Endothelial cell of umbilical vein (primary cell): ENCODE measurements around the gene COL1A2. TPM values are rescaled to one million over a fixed set of nuclear protein-coding genes. Genes with fewer than 3 reads are reported as not detected.

Experiments
- BruUV-seq: library from RNA; stranded (reverse); fragments of 400-500 nt; replicated peaks from 2 replicates; lab custom pipeline; 2021; lab: Mats Ljungman, UMichigan
- CTCF ChIA-PET: fragments of 300-600, 350-600 bp; sonication (Branson Sonifier 250); formaldehyde crosslinking; loops from one replicate; lab custom pipeline; 2021; ENCODE audit warnings: antibody characterized with exemption, inconsistent platforms; lab: Charles Lee
- POLR2A ChIA-PET: fragments of 300-600, 350-600 bp; sonication (Branson Sonifier 250); formaldehyde crosslinking; loops from one replicate; lab custom pipeline; 2021; ENCODE audit warnings: antibody characterized with exemption, inconsistent platforms; lab: Charles Lee
- DNase-seq: peaks from one replicate; pipeline ENCODE4 v3.0.0-alpha.2; 2011; ENCODE audit warnings: low read depth, low spot score
- FAIRE-seq: peaks from 2 replicates; lab custom pipeline; 2011; peaks lifted over from hg19 to GRCh38; lab: Jason Lieb, UNC
- H2AFZ ChIP-seq: 2 replicates; pipeline ENCODE4 v1.6.0; 2012; ENCODE audit warnings: low read depth, low read length, control low read depth, inconsistent platforms
- H3K27ac ChIP-seq: 2 replicates; pipeline ENCODE4 v1.5.1; 2011; ENCODE audit warnings: low read depth, mild to moderate bottlenecking, control low read depth, low read length, moderate library complexity; ENCODE audit not compliant: insufficient read depth
- H3K27me3 ChIP-seq, 2 experiments: 2 replicates each; pipeline versions ENCODE4 v1.6.0 to v1.6.1; 2011; ENCODE audit warnings: low read length in 2 of 2, mixed read lengths in 1 of 2; ENCODE audit not compliant: control insufficient read depth in 2 of 2, insufficient read depth in 2 of 2
- H3K36me3 ChIP-seq, 2 experiments: 2 replicates in 1 of 2; 3 replicates in 1 of 2; pipeline ENCODE4 v1.5.1; 2011; ENCODE audit warnings: low read length in 2 of 2, mild to moderate bottlenecking in 1 of 2, moderate library complexity in 1 of 2; ENCODE audit not compliant: control insufficient read depth in 2 of 2, insufficient read depth in 2 of 2; ENCODE audit errors: extremely low read depth in 1 of 2
- H3K4me1 ChIP-seq: 3 replicates; pipeline ENCODE4 v1.5.1; 2011; ENCODE audit warnings: mild to moderate bottlenecking, low read length; ENCODE audit not compliant: control insufficient read depth, insufficient read depth; ENCODE audit errors: extremely low read depth
- H3K4me2 ChIP-seq: 2 replicates; pipeline ENCODE4 v1.6.1; 2011; ENCODE audit warnings: low read length, control low read depth, mixed read lengths; ENCODE audit not compliant: insufficient read depth
- H3K4me3 ChIP-seq, 3 experiments: fragments of 200-600 bp in 1 of 3; sonication (generic), shearing (Covaris generic) in 1 of 3; replicated peaks in 1 of 3; 2 replicates each; pipeline ENCODE4 v1.5.1; 2011 to 2016; ENCODE audit warnings: control low read depth in 3 of 3, low read length in 3 of 3, mild to moderate bottlenecking in 2 of 3, inconsistent platforms in 1 of 3, low read depth in 1 of 3, moderate library complexity in 1 of 3; ENCODE audit not compliant: insufficient read depth in 1 of 3
- H3K79me2 ChIP-seq: 2 replicates; pipeline ENCODE4 v1.6.0; 2012; ENCODE audit warnings: low read length, inconsistent platforms; ENCODE audit not compliant: control insufficient read depth, insufficient read depth
- H3K9ac ChIP-seq: replicated peaks from 2 replicates; pipeline ENCODE3; 2011; ENCODE audit warnings: low read length, control low read depth; ENCODE audit not compliant: insufficient read depth; ENCODE audit errors: extremely low read depth
- H3K9me1 ChIP-seq: replicated peaks from 3 replicates; pipeline ENCODE4 v1.6.0; 2011; ENCODE audit warnings: mild to moderate bottlenecking, low read length; ENCODE audit not compliant: control insufficient read depth, insufficient read depth; ENCODE audit errors: extremely low read depth
- H3K9me3 ChIP-seq: replicated peaks from 2 replicates; pipeline ENCODE4 v1.5.1; 2012; ENCODE audit warnings: low read length, inconsistent platforms; ENCODE audit not compliant: control insufficient read depth, insufficient read depth
- H4K20me1 ChIP-seq: replicated peaks from 2 replicates; pipeline ENCODE3; 2011; ENCODE audit warnings: mild to moderate bottlenecking, low read length; ENCODE audit not compliant: control insufficient read depth, insufficient read depth; ENCODE audit errors: extremely low read depth
- CTCF ChIP-seq, 2 donors: IDR thresholded peaks; 1 replicate in 1 of 2; 2 replicates in 1 of 2; pipeline ENCODE4 v1.5.1; 2011; ENCODE audit warnings: low read length in 2 of 2, mild to moderate bottlenecking in 2 of 2, moderate library complexity in 2 of 2, control low read depth in 1 of 2, inconsistent platforms in 1 of 2, low read depth in 1 of 2; ENCODE audit not compliant: insufficient read depth in 1 of 2; ENCODE audit errors: extremely low read depth in 1 of 2
- EZH2 ChIP-seq: IDR thresholded peaks from 2 replicates; pipeline ENCODE4 v1.6.1; 2012; ENCODE audit warnings: borderline replicate concordance, low read depth, mild to moderate bottlenecking, moderate library complexity, low read length, inconsistent platforms; ENCODE audit not compliant: severe bottlenecking
- FOS ChIP-seq: IDR thresholded peaks from 2 replicates; pipeline ENCODE4 v1.6.1; 2011; ENCODE audit warnings: mild to moderate bottlenecking, low read length, moderate library complexity, borderline replicate concordance; ENCODE audit not compliant: insufficient read depth
- GATA2 ChIP-seq: IDR thresholded peaks from 2 replicates; pipeline ENCODE4 v1.7.0; 2011; ENCODE audit warnings: low read depth, mild to moderate bottlenecking, moderate library complexity, mixed read lengths, low read length; ENCODE audit not compliant: insufficient read length, insufficient read depth
- JUN ChIP-seq: IDR thresholded peaks from 2 replicates; pipeline ENCODE4 v1.6.1; 2011; ENCODE audit warnings: borderline replicate concordance, low read depth; ENCODE audit not compliant: insufficient read length, insufficient read depth
- MAX ChIP-seq: IDR thresholded peaks from 2 replicates; pipeline ENCODE4 v1.6.1; 2011; ENCODE audit not compliant: insufficient read depth, insufficient read length
- MYC ChIP-seq: IDR thresholded peaks from one replicate; pipeline ENCODE4 v1.6.1; 2011; ENCODE audit warnings: mild to moderate bottlenecking, low read depth, low read length
- POLR2A ChIP-seq: IDR thresholded peaks from 2 replicates; pipeline ENCODE4 v1.6.1; 2012; ENCODE audit warnings: low read depth, mild to moderate bottlenecking, control low read depth, low read length
- POLR2AphosphoS5 ChIP-seq: IDR thresholded peaks from 2 replicates; pipeline ENCODE4 v1.6.1; 2012; ENCODE audit warnings: low read depth, mild to moderate bottlenecking, control low read depth, low read length, moderate library complexity; ENCODE audit not compliant: insufficient read depth
- dilution Hi-C: fragments of 300-500 bp; cut with MboI; formaldehyde crosslinking; loops from one replicate; pipeline ENCODE4 v1.15.0; 2019; ENCODE audit warnings: low sequenced_read_pairs; ENCODE audit not compliant: extremely low pct_ligation_motif_present
- intact Hi-C: fragments of 100-400 bp; cut with micrococcal nuclease; formaldehyde crosslinking; loops from one replicate; pipeline ENCODE4 v1.10.0; 2022
- polyA plus RNA-seq, 4 experiments: library from polyadenylated mRNA; depleted of rRNA in 3 of 4; stranded (reverse) in 3 of 4; unstranded in 1 of 4; fragments of >200 nt; gene quantifications; 2 replicates each; pipeline versions ENCODE4 v1.2.1 to v1.2.3, GENCODE V29; 2011 to 2012; ENCODE audit warnings: missing spikeins in 1 of 4
- total RNA-seq: library from RNA; stranded (reverse); gene quantifications from 2 replicates; pipeline ENCODE4 v1.2.3, GENCODE V29; 2021

Gene COL1A2
- total and polyA plus RNA-seq, 2 donors (not counting 3 experiments of a cell fraction or from before 2014, with no cell fraction given), result 28.9 to 40.8 TPM

GRCh38 chr7:94386416-94386815 lies 8.3 kb upstream of the COL1A2 start:
- Histone ChIP-seq H3K9ac (no peak overlapping the region), H3K4me1 (no peaks in the 10 kb centered on the region), H4K20me1 (no peaks in the 10 kb centered on the region), H3K27me3 (no peaks in the 10 kb centered on the region), H3K27ac (no peak overlapping the region), H3K4me3 (no peak overlapping the region), H2AFZ (no peak overlapping the region), H3K9me3 (no peaks in the 10 kb centered on the region), H3K79me2 (no peaks in the 10 kb centered on the region), H3K36me3 (no peaks in the 10 kb centered on the region), H3K4me2 (no peak overlapping the region), H3K9me1 (no peaks in the 10 kb centered on the region)
- dilution Hi-C loops, result no loop called here
- FAIRE-seq, result no peak
- POLR2A ChIA-PET, result no interaction called here
- no TSS peak for BruUV-seq
- intact Hi-C loops, result no loop called here
- no peak for TF ChIP-seq MYC
- no peak for TF ChIP-seq JUN
- CTCF ChIA-PET, result interaction anchor here (0.9 to 4.5 kb wide), 5 partner anchors 9 to 97 kb away, joined by 3 to 35 read pairs (median 15); partner anchors contain the start of gene COL1A2
- no peak for DNase-seq

GRCh38 chr7:94388540-94388939 lies 6.2 kb upstream of the COL1A2 start:
- POLR2A ChIA-PET, result no interaction called here
- no peak overlapping the region for H3K4me2 ChIP-seq
- CTCF ChIA-PET, result interaction anchor here (1.0 to 4.5 kb wide), 6 partner anchors 10 to 164 kb away, joined by 3 to 35 read pairs (median 4); no protein-coding TSS in a partner anchor
- H3K27ac ChIP-seq, result no peak overlapping the region
- no peaks in the 10 kb centered on the region for H4K20me1 ChIP-seq
- FAIRE-seq (no peak), DNase-seq (no peak)
- no peak overlapping the region for H3K9ac ChIP-seq
- BruUV-seq, result no TSS peak
- H3K36me3 ChIP-seq, result no peaks in the 10 kb centered on the region
- dilution Hi-C loops, result no loop called here
- H3K4me1 ChIP-seq, result no peaks in the 10 kb centered on the region
- intact Hi-C loops, result no loop called here
- H3K9me1 ChIP-seq, result no peaks in the 10 kb centered on the region
- no peaks in the 10 kb centered on the region for H3K27me3 ChIP-seq
- H2AFZ ChIP-seq, result no peak overlapping the region
- H3K4me3 ChIP-seq, result no peak overlapping the region
- TF ChIP-seq FOS, result no peak
- no peak for TF ChIP-seq GATA2
- TF ChIP-seq MYC, result no peak
- TF ChIP-seq CTCF (IDR thresholded peaks at IDR 0.05; ENCODE audit: extremely low read depth in 1 of 2, insufficient read depth in 1 of 2, low read depth in 1 of 2, low read length in 2 of 2), result no peak
- TF ChIP-seq JUN, result no peak
- no peak for TF ChIP-seq EZH2
- TF ChIP-seq POLR2A, result no peak
- no peak for TF ChIP-seq POLR2AphosphoS5
- no peak for TF ChIP-seq MAX
- no peaks in the 10 kb centered on the region for H3K79me2 ChIP-seq
- H3K9me3 ChIP-seq, result no peaks in the 10 kb centered on the region
